B cell (primary cell): Measurements from ENCODE around the gene TRMT1L. TPM values are rescaled to one million over a fixed set of nuclear protein-coding genes. Genes with fewer than 3 reads are reported as not detected.

Experiments
- ATAC-seq: fragments of 200-7000 bp; cut with Tn5 transposase; one replicate; pipeline ENCODE4 v1.10.0; 2021; ENCODE audit warnings: low read depth, mild to moderate bottlenecking, moderate number of reproducible peaks, moderate library complexity
- CTCF ChIA-PET: fragments of 350-600 bp; sonication (Branson Sonifier 250); formaldehyde crosslinking; loops from one replicate; lab custom pipeline; 2021; ENCODE audit warnings: antibody characterized with exemption, inconsistent platforms; lab: Charles Lee
- POLR2A ChIA-PET: fragments of 350-600 bp; sonication (Branson Sonifier 250); formaldehyde crosslinking; loops from one replicate; lab custom pipeline; 2021; ENCODE audit warnings: antibody characterized with exemption; lab: Charles Lee
- DNase-seq: peaks from one replicate; pipeline ENCODE4 v3.0.0; 2013
- H2AFZ ChIP-seq: 2 replicates; pipeline ENCODE4 v1.6.1; 2012; ENCODE audit warnings: mild to moderate bottlenecking, low read depth, low read length; ENCODE audit not compliant: insufficient read depth, poor library complexity, severe bottlenecking
- H3K27ac ChIP-seq, 2 donors: 1 replicate in 1 of 2; 2 replicates in 1 of 2; pipeline ENCODE4 v1.5.1; 2012 to 2013; ENCODE audit warnings: low read length in 2 of 2, mild to moderate bottlenecking in 2 of 2, moderate library complexity in 1 of 2
- H3K27me3 ChIP-seq, 4 experiments: fragments of 200-600 bp in 1 of 4; sonication (generic) in 1 of 4; replicated peaks in 1 of 4; 1 replicate in 2 of 4; 2 replicates in 2 of 4; pipeline versions ENCODE4 v1.6.1 to v1.7.0; 2013 to 2016; ENCODE audit warnings: low read length in 3 of 4, mild to moderate bottlenecking in 2 of 4, mixed read lengths in 1 of 4, moderate library complexity in 1 of 4; ENCODE audit not compliant: insufficient read depth in 4 of 4, control insufficient read depth in 3 of 4; ENCODE audit errors: control extremely low read depth in 1 of 4
- H3K36me3 ChIP-seq, 2 experiments: replicated peaks in 1 of 2; 1 replicate in 1 of 2; 2 replicates in 1 of 2; pipeline versions ENCODE4 v1.6.1 to v1.7.1; 2013; ENCODE audit warnings: low read length in 1 of 2; ENCODE audit not compliant: insufficient read depth in 2 of 2, control insufficient read depth in 1 of 2; ENCODE audit errors: control extremely low read depth in 1 of 2, extremely low read depth in 1 of 2
- H3K4me1 ChIP-seq, 2 donors: fragments of 200-600 bp in 1 of 2; sonication (generic) in 1 of 2; 1 replicate in 1 of 2; 2 replicates in 1 of 2; pipeline versions ENCODE4 v1.5.1 to v1.6.1; 2013 to 2017; ENCODE audit warnings: low read length in 2 of 2; ENCODE audit not compliant: control insufficient read depth in 2 of 2, insufficient read depth in 2 of 2
- H3K4me2 ChIP-seq: replicated peaks from 2 replicates; pipeline ENCODE3; 2012; ENCODE audit warnings: mild to moderate bottlenecking, low read depth, low read length; ENCODE audit not compliant: poor library complexity, severe bottlenecking
- H3K4me3 ChIP-seq, 5 experiments: fragments of 200-600 bp in 1 of 5; sonication (generic) in 1 of 5; 1 replicate in 3 of 5; 2 replicates in 2 of 5; pipeline versions ENCODE4 v1.5.1 to v1.7.0; 2011 to 2016; ENCODE audit warnings: low read length in 4 of 5, mild to moderate bottlenecking in 4 of 5, low read depth in 2 of 5, control low read depth in 1 of 5, moderate library complexity in 1 of 5; ENCODE audit not compliant: insufficient read depth in 1 of 5; ENCODE audit errors: control extremely low read depth in 1 of 5, extremely low read depth in 1 of 5
- H3K79me2 ChIP-seq: fragments of 200-600 bp; sonication (generic); one replicate; pipeline ENCODE4 v1.6.0; 2016; ENCODE audit warnings: low read length; ENCODE audit not compliant: control insufficient read depth, insufficient read depth
- H3K9ac ChIP-seq: fragments of 200-600 bp; sonication (generic); 2 replicates; pipeline ENCODE4 v1.6.1; 2017; ENCODE audit warnings: mild to moderate bottlenecking, low read length, moderate library complexity
- H3K9me3 ChIP-seq, 3 donors: one replicate each; pipeline versions ENCODE4 v1.6.1 to v1.7.1; 2013; ENCODE audit warnings: low read length in 2 of 3; ENCODE audit not compliant: control insufficient read depth in 2 of 3, insufficient read depth in 1 of 3; ENCODE audit errors: control extremely low read depth in 1 of 3
- H4K20me1 ChIP-seq: 2 replicates; pipeline ENCODE4 v1.6.0; 2012; ENCODE audit warnings: mild to moderate bottlenecking, low read length; ENCODE audit not compliant: insufficient read depth, control insufficient read depth, poor library complexity, severe bottlenecking
- H3K27ac Mint-ChIP-seq: one replicate; pipeline ENCODE4 v1.8.0; 2021; ENCODE audit warnings: mixed read lengths
- H3K27me3 Mint-ChIP-seq: one replicate; pipeline ENCODE4 v1.8.0; 2021; ENCODE audit warnings: mixed read lengths
- H3K4me1 Mint-ChIP-seq: one replicate; pipeline ENCODE4 v1.8.0; 2021; ENCODE audit warnings: mixed read lengths
- H3K4me3 Mint-ChIP-seq: one replicate; pipeline ENCODE4 v1.8.0; 2021; ENCODE audit warnings: mixed read lengths
- H3K9me3 Mint-ChIP-seq: one replicate; pipeline ENCODE4 v1.8.0; 2022; ENCODE audit warnings: mixed read lengths; ENCODE audit not compliant: insufficient read depth
- CTCF ChIP-seq: fragments of 200-600 bp; IDR thresholded peaks from one replicate; pipeline ENCODE4 v1.8.0; 2022; ENCODE audit warnings: antibody characterized with exemption, mild to moderate bottlenecking
- EZH2 ChIP-seq: IDR thresholded peaks from 2 replicates; pipeline ENCODE4 v1.6.1; 2012; ENCODE audit warnings: borderline replicate concordance, low read depth, mild to moderate bottlenecking, moderate library complexity, low read length; ENCODE audit not compliant: insufficient read depth, poor library complexity, severe bottlenecking
- WGBS: methylation state at CpG from one replicate; pipeline ENCODE4 v1.1.5; 2013; ENCODE audit warnings: missing lambda C conversion rate; ENCODE audit not compliant: insufficient coverage; 5-methylcytosine and 5-hydroxymethylcytosine counted together
- intact Hi-C: fragments of 100-400 bp; cut with micrococcal nuclease; formaldehyde crosslinking; loops from one replicate; pipeline ENCODE4 v1.10.0; 2022
- polyA plus RNA-seq: library from polyadenylated mRNA; depleted of rRNA; stranded (reverse); fragments of >200 nt; gene quantifications from 2 replicates; pipeline ENCODE4 v1.2.3, GENCODE V29; 2012
- total RNA-seq, 2 donors: library from RNA; stranded (reverse); fragments of 120-200 nt in 1 of 2; gene quantifications; 1 replicate in 1 of 2; 2 replicates in 1 of 2; pipeline versions ENCODE4 v1.2.3 to v1.2.4, GENCODE V29; 2013 to 2022

The TRMT1L gene
- total and polyA plus RNA-seq, 2 donors (not counting 1 experiment from before 2014, with no cell fraction given) = 9.9 to 27.5 TPM

GRCh38 chr1:185105121-185105520 is 51.6 kb downstream of the TRMT1L start:
- WGBS = no CpG with 5 or more reads among the region's 3 CpGs
- TF ChIP-seq CTCF (no peak), EZH2 (no peak)
- no peak overlapping the region for H3K4me3 ChIP-seq
- Mint-ChIP-seq H3K4me1 (no peaks in the 10 kb centered on the region), H3K27ac (no peak overlapping the region), H3K9me3 (peaks cover 6% of the 10 kb centered on the region), H3K27me3 (no peaks in the 10 kb centered on the region), H3K4me3 (no peak overlapping the region)
- no peaks in the 10 kb centered on the region for H3K27me3 ChIP-seq
- POLR2A ChIA-PET = no interaction called here
- no peak overlapping the region for H3K4me2 ChIP-seq
- H3K36me3 ChIP-seq = peaks cover 5 to 11% of the 10 kb centered on the region in 2 experiments
- CTCF ChIA-PET = no interaction called here
- peaks cover 3 to 20% (median 19%) of the 10 kb centered on the region in 3 donors for H3K9me3 ChIP-seq
- H3K9ac ChIP-seq = no peak overlapping the region
- intact Hi-C loops = no loop called here
- H3K27ac ChIP-seq = no peak overlapping the region
- no peak overlapping the region for H2AFZ ChIP-seq
- ATAC-seq (no peak), DNase-seq (no peak)
- no peaks in the 10 kb centered on the region for H4K20me1 ChIP-seq
- no peaks in the 10 kb centered on the region for H3K79me2 ChIP-seq
- no peaks in the 10 kb centered on the region for H3K4me1 ChIP-seq

GRCh38 chr1:185104083-185104482 is 52.7 kb downstream of the TRMT1L start:
- Mint-ChIP-seq H3K4me1 (no peaks in the 10 kb centered on the region), H3K27ac (no peak overlapping the region), H3K9me3 (peaks cover under 1% of the 10 kb centered on the region), H3K27me3 (no peaks in the 10 kb centered on the region), H3K4me3 (no peak overlapping the region)
- ATAC-seq (no peak), DNase-seq (no peak)
- POLR2A ChIA-PET = no interaction called here
- H3K4me1 ChIP-seq = no peaks in the 10 kb centered on the region
- no peaks in the 10 kb centered on the region for H3K79me2 ChIP-seq
- no peaks in the 10 kb centered on the region for H3K27me3 ChIP-seq
- CTCF ChIA-PET = no interaction called here
- intact Hi-C loops = no loop called here
- no peak overlapping the region for H3K4me2 ChIP-seq
- WGBS = 93% methylated on average over 3 of the region's 3 CpGs
- no peak overlapping the region for H3K4me3 ChIP-seq
- peaks cover 5 to 18% of the 10 kb centered on the region in 2 experiments for H3K36me3 ChIP-seq
- no peaks in the 10 kb centered on the region for H4K20me1 ChIP-seq
- H3K27ac ChIP-seq = no peak overlapping the region
- peaks cover 2 to 15% (median 14%) of the 10 kb centered on the region in 3 donors for H3K9me3 ChIP-seq
- TF ChIP-seq CTCF = no peak
- TF ChIP-seq EZH2 = no peak
- H2AFZ ChIP-seq = no peak overlapping the region
- H3K9ac ChIP-seq = no peak overlapping the region
